RWPE1 (cell line): Measurements from ENCODE around the gene ATP8A2.

Experiments
- CTCF ChIA-PET: fragments of 350-600 bp; sonication (Branson Sonifier 250); formaldehyde crosslinking; extraction: SDS; loops from one replicate; lab custom pipeline; 2021; lab: Yijun Ruan, JAX
- POLR2A ChIA-PET: fragments of 400-600 bp; formaldehyde crosslinking; extraction: SDS; loops from one replicate; lab custom pipeline; 2020; ENCODE audit warnings: antibody characterized with exemption; ENCODE audit not compliant: low non-redundant PET; lab: Yijun Ruan, JAX
- DNase-seq: peaks from one replicate; pipeline ENCODE4 v3.0.0; 2012; ENCODE audit warnings: low spot score
- H3K27ac ChIP-seq: fragments of 450-650 bp; 2 replicates; pipeline ENCODE4 v1.5.1; 2017
- TF ChIP-seq, protein P1 (sequence below): fragments of 450-650 bp; conservative IDR thresholded peaks from 2 replicates; pipeline ENCODE4 v1.5.1; 2017; ENCODE audit warnings: low read depth, mild to moderate bottlenecking

The ATP8A2 gene

DNA sequence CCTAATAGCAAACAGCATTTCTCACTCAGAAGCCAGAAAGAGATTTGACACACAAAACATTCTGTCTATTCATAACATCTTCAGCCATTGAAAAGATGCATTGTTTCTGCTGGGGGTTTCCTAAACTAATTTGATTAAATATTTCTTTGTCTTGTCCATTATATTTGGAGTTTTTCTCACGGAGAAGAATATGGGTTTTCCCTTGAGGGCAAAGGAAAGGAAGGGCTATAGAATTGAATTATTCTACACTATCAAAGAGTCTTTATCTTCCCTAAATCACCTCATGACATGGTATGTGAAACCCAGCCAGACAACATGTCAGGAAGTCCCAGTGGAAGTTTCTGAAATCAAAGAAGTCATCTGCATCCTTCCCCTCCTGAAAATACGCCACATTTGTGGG is 493.6 kb downstream of the ATP8A2 start:
- no peak overlapping the region for H3K27ac ChIP-seq
- ChIA-PET CTCF (no interaction called here), POLR2A (no interaction called here)
- DNase-seq = no peak
- TF ChIP-seq, protein P1, sequence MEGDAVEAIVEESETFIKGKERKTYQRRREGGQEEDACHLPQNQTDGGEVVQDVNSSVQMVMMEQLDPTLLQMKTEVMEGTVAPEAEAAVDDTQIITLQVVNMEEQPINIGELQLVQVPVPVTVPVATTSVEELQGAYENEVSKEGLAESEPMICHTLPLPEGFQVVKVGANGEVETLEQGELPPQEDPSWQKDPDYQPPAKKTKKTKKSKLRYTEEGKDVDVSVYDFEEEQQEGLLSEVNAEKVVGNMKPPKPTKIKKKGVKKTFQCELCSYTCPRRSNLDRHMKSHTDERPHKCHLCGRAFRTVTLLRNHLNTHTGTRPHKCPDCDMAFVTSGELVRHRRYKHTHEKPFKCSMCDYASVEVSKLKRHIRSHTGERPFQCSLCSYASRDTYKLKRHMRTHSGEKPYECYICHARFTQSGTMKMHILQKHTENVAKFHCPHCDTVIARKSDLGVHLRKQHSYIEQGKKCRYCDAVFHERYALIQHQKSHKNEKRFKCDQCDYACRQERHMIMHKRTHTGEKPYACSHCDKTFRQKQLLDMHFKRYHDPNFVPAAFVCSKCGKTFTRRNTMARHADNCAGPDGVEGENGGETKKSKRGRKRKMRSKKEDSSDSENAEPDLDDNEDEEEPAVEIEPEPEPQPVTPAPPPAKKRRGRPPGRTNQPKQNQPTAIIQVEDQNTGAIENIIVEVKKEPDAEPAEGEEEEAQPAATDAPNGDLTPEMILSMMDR = no peak

DNA sequence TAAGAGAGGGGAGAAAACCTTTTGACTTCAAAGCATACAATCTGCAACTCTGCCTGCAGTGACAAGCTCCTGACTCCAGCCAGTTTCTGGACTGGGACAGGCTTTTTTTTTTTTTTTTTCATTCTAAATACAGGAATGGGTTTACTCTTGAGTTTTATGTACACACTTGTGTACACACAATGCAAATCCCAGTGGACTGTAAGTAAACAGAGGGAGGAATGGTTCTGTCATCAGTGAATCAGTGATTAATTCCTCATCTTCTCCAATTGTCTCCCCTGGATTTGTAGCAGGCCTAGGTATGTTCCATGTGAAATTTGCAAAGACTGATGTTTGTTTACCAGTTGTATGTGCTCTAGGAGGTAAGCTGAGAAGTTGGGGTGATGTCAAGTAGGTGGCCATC is 495.3 kb downstream of the ATP8A2 start:
- POLR2A ChIA-PET = no interaction called here
- CTCF ChIA-PET = no interaction called here
- TF ChIP-seq, protein P1 = no peak
- H3K27ac ChIP-seq = no peak overlapping the region
- DNase-seq = no peak

DNA sequence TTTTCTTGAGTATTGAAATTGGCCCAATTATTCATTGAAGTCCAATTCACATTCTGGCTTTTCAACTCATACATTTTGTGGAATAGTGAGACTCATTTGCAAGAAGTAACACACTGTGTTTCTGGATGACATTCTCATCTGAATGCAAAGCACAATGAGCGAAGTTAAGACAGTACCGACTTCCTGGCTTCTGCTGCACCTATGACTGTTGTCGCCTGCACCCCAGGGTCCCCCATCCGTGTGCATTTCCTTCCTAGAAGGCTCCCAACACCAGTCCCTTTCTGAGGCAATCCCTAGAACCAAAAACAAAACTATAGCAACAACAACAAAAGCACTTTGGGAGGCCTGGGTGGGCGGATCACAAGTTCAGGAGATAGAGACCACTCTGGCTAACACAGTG is 496.7 kb downstream of the ATP8A2 start:
- CTCF ChIA-PET = no interaction called here
- TF ChIP-seq, protein P1 = no peak
- H3K27ac ChIP-seq = no peak overlapping the region
- DNase-seq = no peak
- POLR2A ChIA-PET = no interaction called here

DNA sequence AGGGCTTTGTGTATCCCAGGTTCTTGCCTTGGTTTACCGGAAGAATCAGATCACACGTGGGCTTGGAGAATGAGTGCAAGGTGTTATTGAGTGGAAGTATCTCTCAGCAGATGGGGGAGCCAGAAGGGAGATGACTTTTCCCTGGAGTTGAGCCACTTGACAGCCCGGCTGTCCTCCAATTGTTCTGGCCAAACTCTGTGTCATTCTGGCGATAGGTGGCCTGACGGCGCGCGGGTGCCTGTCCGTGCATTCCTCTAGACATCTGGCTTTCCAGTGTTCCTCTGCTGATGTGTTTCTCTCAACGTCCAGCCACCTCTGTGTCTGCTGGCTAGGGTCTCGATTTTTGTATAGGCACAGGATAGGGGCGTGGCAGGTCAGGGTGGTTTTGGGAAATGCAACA is 498.2 kb downstream of the ATP8A2 start:
- TF ChIP-seq, protein P1 = no peak
- ChIA-PET CTCF (no interaction called here), POLR2A (no interaction called here)
- DNase-seq = no peak
- no peak overlapping the region for H3K27ac ChIP-seq

DNA sequence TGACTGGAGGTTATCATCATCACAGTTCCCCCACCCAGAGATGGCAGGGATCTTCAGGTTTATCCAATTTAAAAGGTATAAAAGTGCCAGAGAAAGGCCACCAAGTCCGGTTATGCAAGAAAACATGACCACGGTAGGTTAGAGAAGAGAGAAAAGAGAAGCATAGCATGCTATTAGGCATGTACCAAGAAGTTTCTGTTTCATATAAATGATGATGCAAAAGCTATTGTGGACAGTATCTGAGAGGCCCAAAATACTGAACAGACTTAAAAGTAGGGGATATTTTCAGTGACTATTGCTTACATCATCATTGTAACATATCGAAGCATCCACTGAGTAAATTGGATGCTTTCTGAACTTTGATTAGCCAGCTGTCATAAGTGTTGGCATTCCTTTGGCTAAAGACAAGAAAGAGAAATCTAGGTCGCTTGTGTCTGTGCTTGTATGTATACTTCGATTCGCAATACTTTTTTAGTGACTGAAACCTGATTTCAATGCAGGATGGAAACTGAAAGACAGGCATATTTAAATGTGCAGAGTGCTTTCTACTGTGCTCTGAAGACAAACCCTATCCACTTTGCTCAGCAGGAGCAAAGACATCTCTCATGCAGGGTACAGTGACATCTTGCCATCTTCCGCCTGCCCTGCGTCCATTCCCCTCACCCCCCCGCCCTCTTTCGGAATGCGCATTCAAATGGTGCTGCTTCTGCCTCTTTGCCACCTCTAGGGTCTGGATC is 499.8 kb downstream of the ATP8A2 start:
- CTCF ChIA-PET = no interaction called here
- DNase-seq = no peak
- no peak overlapping the region for H3K27ac ChIP-seq
- POLR2A ChIA-PET = no interaction called here
- TF ChIP-seq, protein P1 = no peak

DNA sequence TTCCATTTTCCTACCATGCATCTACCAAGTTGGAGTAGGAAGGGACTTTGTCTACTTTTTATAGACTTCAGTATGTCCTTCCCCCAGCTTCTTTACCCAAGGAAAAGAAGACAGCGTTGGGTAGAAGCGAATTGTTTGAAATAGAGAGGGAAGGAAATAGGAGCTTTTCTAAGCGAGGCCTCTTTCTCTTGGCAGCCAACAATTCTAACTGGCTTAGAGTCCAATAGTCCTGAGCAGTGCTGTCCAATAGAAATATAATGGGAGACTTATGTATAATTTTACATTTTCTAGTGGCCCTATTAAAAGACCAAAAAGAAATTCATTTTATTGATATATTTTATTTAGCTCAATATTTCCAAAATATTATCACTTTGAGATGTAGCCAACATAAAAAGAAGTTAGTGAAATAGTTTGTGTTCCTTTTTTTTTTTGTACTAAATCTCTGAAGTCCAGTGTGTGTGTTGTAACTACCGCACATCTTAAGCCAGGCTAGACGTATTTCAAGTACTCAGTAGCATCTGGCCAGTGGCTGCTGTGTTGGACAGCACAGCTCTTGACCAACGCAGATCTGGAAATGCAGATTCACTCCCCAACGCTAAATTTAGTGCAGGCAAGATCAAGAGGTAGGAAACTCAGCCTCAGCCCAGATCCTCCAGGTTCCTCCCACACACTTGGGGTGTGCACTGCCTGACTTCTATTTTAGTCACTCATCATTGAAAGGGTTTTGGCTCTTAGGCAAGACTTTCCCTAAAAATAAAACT is 500.9 kb downstream of the ATP8A2 start:
- H3K27ac ChIP-seq = no peak overlapping the region
- no peak for DNase-seq
- ChIA-PET CTCF (no interaction called here), POLR2A (no interaction called here)
- TF ChIP-seq, protein P1 = no peak
